NT2/D1 (cell line): ENCODE measurements around the gene LPP.

ENCODE experiments used
- DNase-seq: peaks from one replicate; pipeline ENCODE4 v3.0.0-alpha.2; 2011; ENCODE audit warnings: low read depth, low spot score
- H3K27me3 ChIP-seq: 2 replicates; pipeline ENCODE4 v1.6.0; 2011; ENCODE audit warnings: mild to moderate bottlenecking; ENCODE audit not compliant: insufficient read length, insufficient read depth
- H3K36me3 ChIP-seq: 2 replicates; pipeline ENCODE4 v1.6.1; 2011; ENCODE audit warnings: mild to moderate bottlenecking, low read length, mixed read lengths; ENCODE audit not compliant: insufficient read depth, insufficient read length
- H3K4me1 ChIP-seq: 2 replicates; pipeline ENCODE4 v1.5.1; 2011; ENCODE audit not compliant: insufficient read depth, insufficient read length
- H3K4me3 ChIP-seq: 2 replicates; pipeline ENCODE4 v1.5.1; 2011; ENCODE audit warnings: low read depth; ENCODE audit not compliant: insufficient read length
- H3K9ac ChIP-seq: 2 replicates; pipeline ENCODE4 v1.6.0; 2011; ENCODE audit warnings: low read depth; ENCODE audit not compliant: insufficient read length
- H3K9me3 ChIP-seq: 2 replicates; pipeline ENCODE4 v1.5.1; 2011; ENCODE audit warnings: mild to moderate bottlenecking, low read length; ENCODE audit not compliant: insufficient read depth
- SUZ12 ChIP-seq: IDR thresholded peaks from 2 replicates; pipeline ENCODE4 v1.6.1; 2011; ENCODE audit not compliant: insufficient read length, insufficient read depth; ENCODE audit errors: extremely low read depth
- YY1 ChIP-seq: IDR thresholded peaks from 2 replicates; pipeline ENCODE4 v1.6.1; 2011; ENCODE audit not compliant: insufficient read length, insufficient read depth
- ZNF274 ChIP-seq: IDR thresholded peaks from 2 replicates; pipeline ENCODE4 v1.6.1; 2011; ENCODE audit warnings: mild to moderate bottlenecking, low read depth, low read length

Gene LPP

GRCh38 chr3:188889054-188889491 lies 735.1 kb downstream of the LPP start:
- no peak overlapping the region for H3K9ac ChIP-seq
- no peaks in the 10 kb centered on the region for H3K9me3 ChIP-seq
- TF ChIP-seq ZNF274 (no peak), SUZ12 (no peak), YY1 (no peak)
- H3K4me1 ChIP-seq = no peaks in the 10 kb centered on the region
- no peak overlapping the region for H3K4me3 ChIP-seq
- no peak for DNase-seq
- no peaks in the 10 kb centered on the region for H3K36me3 ChIP-seq
- H3K27me3 ChIP-seq = no peaks in the 10 kb centered on the region

DNA sequence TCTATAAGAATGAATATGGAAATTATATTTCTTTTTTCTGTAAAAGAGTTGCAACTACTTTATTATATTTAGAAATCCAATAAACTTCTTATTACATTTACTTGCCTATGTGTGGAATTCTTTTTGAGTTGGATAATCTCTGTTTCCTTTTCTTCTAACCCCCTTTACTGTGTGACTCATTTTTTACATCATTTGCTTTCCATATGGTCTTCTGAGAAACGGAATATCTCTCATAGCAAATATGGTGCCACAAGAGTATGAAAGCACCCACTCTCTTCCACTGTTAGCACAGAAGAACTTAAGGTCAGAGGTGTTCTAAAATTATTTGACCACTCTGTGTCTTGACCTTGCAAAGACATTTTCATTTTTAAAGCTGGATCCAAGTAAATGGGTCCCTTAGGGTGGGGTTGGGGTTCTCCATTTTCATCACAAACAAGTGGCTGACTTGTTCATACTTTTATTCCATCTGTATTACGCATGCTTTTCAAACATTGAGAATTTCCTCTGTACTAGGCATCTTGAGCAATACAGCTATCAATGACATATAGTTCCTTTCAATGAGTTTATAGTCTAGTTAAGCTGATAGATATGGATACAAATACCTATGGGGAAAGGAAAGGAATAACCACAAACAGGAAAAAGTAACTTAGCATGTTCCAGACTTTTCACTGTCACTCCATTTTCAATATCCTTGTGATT lies 736.8 kb downstream of the LPP start:
- H3K9ac ChIP-seq = no peak overlapping the region
- H3K27me3 ChIP-seq = no peaks in the 10 kb centered on the region
- no peaks in the 10 kb centered on the region for H3K36me3 ChIP-seq
- H3K4me1 ChIP-seq = no peaks in the 10 kb centered on the region
- H3K4me3 ChIP-seq = no peak overlapping the region
- DNase-seq = no peak
- no peaks in the 10 kb centered on the region for H3K9me3 ChIP-seq
- TF ChIP-seq YY1 (no peak), SUZ12 (no peak), ZNF274 (no peak)

DNA sequence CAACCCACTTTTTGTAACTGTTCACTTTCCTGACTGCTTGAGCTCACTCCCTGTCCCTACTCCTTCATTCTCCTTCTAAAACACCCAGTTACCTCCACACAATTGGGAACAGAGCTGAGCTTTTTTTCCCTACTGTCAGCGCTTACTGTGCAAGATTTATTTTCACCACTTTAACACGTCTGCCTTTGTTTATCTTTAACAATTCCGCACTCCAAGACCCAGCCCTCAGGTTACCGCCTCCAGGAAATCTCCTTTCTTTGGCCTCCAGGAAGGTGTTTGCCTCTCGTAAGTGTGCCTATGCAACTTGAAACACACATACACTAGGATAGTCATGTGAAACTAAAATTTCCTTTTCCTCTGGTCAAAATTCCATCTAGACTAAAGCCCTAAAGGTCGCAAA lies 745.9 kb downstream of the LPP start:
- TF ChIP-seq SUZ12 = no peak
- TF ChIP-seq YY1 = no peak
- TF ChIP-seq ZNF274 = no peak
- Histone ChIP-seq H3K4me1 (peaks cover 3% of the 10 kb centered on the region), H3K9ac (no peak overlapping the region), H3K4me3 (no peak overlapping the region), H3K9me3 (no peaks in the 10 kb centered on the region), H3K36me3 (no peaks in the 10 kb centered on the region), H3K27me3 (no peaks in the 10 kb centered on the region)
- DNase-seq = no peak

- no peak overlapping the region for H3K4me3 ChIP-seq
- H3K27me3 ChIP-seq = no peaks in the 10 kb centered on the region
- H3K36me3 ChIP-seq = no peaks in the 10 kb centered on the region
- no peak for DNase-seq
- TF ChIP-seq ZNF274 (no peak), YY1 (no peak), SUZ12 (no peak)
- H3K9me3 ChIP-seq = no peaks in the 10 kb centered on the region
- H3K4me1 ChIP-seq = peaks cover 3% of the 10 kb centered on the region
- no peak overlapping the region for H3K9ac ChIP-seq
Observed at GRCh38 chr3:188900421-188900951, 746.5 kb downstream of the LPP start.

GRCh38 chr3:188901126-188901525 lies 747.2 kb downstream of the LPP start:
- no peak overlapping the region for H3K4me3 ChIP-seq
- H3K9me3 ChIP-seq = no peaks in the 10 kb centered on the region
- H3K9ac ChIP-seq = no peak overlapping the region
- H3K36me3 ChIP-seq = no peaks in the 10 kb centered on the region
- no peak for DNase-seq
- H3K4me1 ChIP-seq = peaks cover 3% of the 10 kb centered on the region
- H3K27me3 ChIP-seq = no peaks in the 10 kb centered on the region
- TF ChIP-seq YY1 (no peak), ZNF274 (no peak), SUZ12 (no peak)

DNA sequence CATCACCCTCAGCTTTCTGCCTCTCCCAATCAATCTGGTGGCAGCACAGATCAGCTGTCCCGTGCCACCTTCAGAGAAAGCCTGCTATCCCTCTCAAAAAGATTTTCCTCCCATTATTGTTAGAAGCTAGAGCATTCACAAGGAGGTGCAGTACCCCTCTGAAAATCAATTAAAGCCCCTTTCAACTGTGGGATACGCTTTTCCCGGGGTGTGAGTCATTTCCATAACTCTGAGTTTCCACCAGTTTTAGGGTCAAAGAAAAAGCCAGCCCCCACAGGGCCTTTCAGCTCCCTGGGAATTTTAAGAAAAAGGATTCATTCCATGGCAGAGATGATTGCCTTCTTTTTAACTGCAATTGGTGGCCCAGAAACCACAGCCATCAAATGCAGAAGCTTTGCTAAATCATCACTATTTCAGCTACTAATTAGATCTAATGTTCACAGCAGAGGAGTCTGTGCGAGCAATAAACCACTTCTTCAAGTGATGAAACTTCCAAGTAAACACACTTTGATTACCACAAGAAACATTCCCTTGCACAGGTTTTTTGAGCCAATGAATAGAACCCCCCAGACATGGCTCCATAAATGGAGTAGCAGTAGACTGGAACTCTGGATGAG lies 747.8 kb downstream of the LPP start:
- Histone ChIP-seq H3K4me3 (no peak overlapping the region), H3K36me3 (no peaks in the 10 kb centered on the region), H3K27me3 (no peaks in the 10 kb centered on the region), H3K4me1 (peaks cover 3% of the 10 kb centered on the region), H3K9ac (no peak overlapping the region), H3K9me3 (no peaks in the 10 kb centered on the region)
- TF ChIP-seq SUZ12 = no peak
- DNase-seq = no peak

GRCh38 chr3:188904670-188905069 lies 750.7 kb downstream of the LPP start:
- no peak overlapping the region for H3K4me3 ChIP-seq
- no peak for TF ChIP-seq YY1
- no peak for TF ChIP-seq SUZ12
- no peak for TF ChIP-seq ZNF274

DNA sequence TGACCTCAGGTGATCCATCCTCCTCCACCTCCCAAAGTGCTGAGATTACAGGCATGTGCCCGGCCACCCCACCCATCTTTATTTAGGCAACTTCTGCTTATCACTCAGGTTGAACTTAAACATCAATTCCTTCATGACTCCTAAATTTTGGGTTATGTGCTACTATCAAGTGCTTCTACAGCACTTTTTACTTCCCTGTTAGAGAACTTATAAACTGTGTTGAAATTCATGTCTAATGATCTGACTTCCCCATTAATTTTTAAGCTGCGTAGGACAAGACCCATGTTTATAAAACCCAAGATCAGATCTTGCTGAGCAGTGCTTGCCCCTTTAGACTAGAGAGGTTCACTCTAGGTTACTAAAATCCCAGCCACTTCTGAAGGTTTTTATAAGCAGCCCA lies 751.6 kb downstream of the LPP start:
- TF ChIP-seq SUZ12 = no peak
- TF ChIP-seq ZNF274 = no peak
- no peak for TF ChIP-seq YY1
- no peak for DNase-seq

More at GRCh38 chr3:188904670-188905069, 750.7 kb downstream of the LPP start:
- H3K36me3 ChIP-seq = no peaks in the 10 kb centered on the region
- H3K9me3 ChIP-seq = no peaks in the 10 kb centered on the region
- peaks cover 3% of the 10 kb centered on the region for H3K4me1 ChIP-seq
- no peak overlapping the region for H3K9ac ChIP-seq
- no peaks in the 10 kb centered on the region for H3K27me3 ChIP-seq
- no peak for DNase-seq

More for the DNA sequence above, 751.6 kb downstream of the LPP start:
- Histone ChIP-seq H3K9me3 (no peaks in the 10 kb centered on the region), H3K4me1 (no peaks in the 10 kb centered on the region), H3K36me3 (no peaks in the 10 kb centered on the region), H3K9ac (no peak overlapping the region), H3K27me3 (no peaks in the 10 kb centered on the region), H3K4me3 (no peak overlapping the region)
